ELF-1 (cell line): Measurements from ENCODE around the gene AQP12B.
"Not testable (repeated sequence)": the region's sequence is repeated elsewhere in the genome, so short reads cannot be mapped to it uniquely, and the experiment has no call there.

Source experiments
- DNase-seq: peaks from one replicate; pipeline ENCODE4 v3.0.0-alpha.2; 2016; ENCODE audit warnings: low read depth, low spot score

Gene AQP12B

DNA sequence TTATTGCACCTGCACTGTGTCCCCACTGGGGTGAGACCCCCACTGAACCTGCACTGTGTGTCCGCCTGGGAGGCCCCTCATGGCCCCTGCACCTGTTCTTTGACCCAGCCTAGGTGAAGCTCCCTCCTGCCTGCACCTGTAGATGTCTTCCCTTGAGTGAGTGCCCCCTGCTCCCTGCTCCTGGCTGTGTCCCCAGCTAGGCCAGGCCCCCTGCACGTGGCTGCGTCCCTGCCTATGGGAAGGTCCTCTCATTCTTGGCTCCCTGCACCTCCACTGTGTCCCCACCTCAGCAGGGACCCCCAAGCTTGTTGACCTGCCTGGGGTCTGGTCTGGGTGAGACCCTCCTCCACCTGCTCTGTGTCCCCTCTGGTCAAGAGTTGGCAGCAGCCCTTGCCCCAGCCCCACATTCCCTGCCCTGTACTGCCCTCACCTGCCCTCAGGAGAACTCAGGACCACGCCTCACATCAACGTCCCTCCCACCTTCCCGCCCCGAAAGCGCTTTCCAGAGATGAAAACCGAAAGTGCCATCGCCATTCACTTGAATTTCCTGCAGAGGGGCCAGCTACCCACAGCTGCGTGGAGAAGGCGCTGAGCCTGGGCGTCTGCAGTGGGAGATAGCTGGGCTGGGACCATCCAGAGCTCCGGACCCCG, 769 bp upstream of the AQP12B start:
- DNase-seq = not testable (repeated sequence)

DNA sequence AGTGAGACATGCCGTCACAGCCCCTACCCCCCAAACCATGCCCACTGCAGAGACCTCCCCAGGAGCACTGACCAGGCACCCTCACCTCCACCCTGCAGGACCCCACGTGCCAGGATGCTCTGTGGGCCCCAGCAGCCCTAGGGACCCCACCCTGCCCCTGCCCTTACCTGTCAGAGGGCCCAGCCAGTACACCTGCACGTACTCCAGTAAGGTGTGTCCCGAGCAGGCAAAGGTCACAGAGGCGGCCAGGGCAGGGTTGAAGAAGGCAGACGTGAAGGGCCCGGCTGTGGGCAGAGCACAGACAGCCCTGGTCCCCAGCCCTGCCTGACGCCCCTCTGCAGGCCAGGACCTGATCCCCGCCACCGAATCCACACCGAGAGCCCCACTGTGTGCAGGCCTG, 2.5 kb downstream of the AQP12B start:
- DNase-seq = not testable (repeated sequence)

DNA sequence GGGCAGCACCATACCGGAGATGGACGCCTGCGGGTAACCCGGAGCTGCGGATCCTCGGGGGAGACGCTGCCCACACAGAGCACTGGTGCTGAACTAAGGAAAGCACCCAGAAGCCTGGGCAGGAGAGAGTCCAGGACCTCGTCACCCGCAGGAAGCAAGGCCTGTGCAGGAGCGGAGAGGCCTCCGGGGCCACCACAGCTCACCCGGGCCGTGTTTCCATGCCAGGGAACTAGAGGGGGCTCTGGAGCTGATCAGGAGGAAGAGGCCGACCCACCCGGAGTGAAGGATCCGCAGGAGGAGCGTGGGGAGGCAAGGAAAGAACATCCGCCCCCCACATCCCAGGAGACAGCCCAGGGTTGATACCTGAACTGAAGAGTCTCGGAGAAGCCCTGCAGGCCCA, 3.8 kb downstream of the AQP12B start:
- DNase-seq = not testable (repeated sequence)

GRCh38 chr2:240678043-240678442, 4.6 kb downstream of the AQP12B start:
- DNase-seq = not testable (repeated sequence)

- not testable (repeated sequence) for DNase-seq
These were observed 7.3 kb downstream of the AQP12B start for GRCh38 chr2:240675345-240675744.

GRCh38 chr2:240674461-240675184, 8.1 kb downstream of the AQP12B start:
- DNase-seq = not testable (repeated sequence)

DNA sequence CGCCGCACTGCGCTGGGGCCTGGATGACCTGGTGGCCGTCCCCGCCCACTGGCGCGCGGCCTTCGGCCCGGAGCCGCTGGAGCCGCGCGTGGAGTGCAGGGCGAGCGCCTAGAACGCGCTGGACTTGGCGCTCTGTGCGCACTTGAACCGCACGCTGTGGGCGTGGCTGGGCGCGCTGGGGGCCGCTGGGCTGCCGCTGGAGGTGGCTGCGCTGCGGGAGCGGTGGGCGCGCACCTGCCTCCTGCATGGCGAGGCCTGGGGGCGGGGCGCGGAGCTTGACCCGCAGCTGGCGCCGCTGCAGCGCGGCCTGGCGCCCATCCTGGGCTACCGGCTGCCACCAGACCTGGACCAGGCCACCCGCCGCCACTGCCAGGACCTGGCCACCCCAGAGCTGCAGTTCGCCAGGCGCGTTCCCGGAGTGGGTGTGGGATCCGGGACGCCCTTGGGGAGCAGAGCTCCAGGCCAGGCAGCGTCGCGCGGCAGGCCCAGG, 9.9 kb downstream of the AQP12B start:
- no peak for DNase-seq

DNA sequence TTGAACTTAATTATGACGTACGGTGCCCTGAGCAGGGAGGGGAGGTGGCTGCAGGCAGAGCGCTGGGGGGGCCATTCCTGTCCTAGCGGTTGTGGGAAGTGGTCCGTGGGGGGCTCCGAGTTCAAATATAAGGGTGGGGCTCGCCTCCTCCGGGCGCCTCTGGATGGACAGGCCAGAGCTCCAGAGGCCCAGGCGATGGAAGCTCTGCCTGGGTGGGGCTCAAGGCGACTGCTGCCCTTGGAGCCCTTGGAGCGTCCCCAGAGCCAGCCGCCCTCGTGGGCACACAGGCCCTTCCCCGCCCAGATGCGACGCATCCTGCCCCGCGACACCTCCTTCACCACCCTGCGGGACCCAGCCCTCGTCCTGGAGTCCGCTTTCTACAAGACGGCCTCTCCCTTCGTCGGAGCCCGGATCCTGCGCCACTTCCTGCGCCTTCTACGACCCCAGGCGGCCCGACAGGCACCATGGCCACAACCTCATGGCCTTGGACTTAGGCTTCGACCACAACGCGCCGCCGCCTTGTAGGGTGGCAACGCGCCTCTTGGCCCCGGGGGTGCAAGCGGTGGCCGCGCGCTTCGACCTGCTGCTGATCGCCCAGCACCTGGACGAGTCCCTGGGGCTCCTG, 10.5 kb downstream of the AQP12B start:
- DNase-seq = no peak

DNA sequence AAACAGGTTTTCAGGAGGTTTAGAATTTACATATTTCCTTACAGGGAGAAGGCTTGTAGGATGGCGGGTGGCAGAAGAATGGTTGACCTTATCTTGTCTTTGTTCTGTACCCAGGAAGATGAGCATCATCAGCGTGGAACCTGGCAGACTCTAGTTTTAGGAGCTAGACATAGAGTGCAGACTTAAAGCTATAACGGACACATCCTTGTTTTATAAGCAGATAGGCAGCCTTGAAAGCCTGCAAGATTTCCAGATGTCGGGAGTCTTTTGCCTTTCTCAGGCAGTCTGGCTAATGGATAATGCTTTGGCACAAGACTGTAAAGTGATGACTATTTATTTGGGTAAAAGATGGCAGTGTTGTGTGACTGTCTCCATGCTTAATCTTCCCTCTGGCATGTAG, 11.7 kb downstream of the AQP12B start:
- no peak for DNase-seq

GRCh38 chr2:240670402-240670801, 12.3 kb downstream of the AQP12B start:
- DNase-seq = no peak

DNA sequence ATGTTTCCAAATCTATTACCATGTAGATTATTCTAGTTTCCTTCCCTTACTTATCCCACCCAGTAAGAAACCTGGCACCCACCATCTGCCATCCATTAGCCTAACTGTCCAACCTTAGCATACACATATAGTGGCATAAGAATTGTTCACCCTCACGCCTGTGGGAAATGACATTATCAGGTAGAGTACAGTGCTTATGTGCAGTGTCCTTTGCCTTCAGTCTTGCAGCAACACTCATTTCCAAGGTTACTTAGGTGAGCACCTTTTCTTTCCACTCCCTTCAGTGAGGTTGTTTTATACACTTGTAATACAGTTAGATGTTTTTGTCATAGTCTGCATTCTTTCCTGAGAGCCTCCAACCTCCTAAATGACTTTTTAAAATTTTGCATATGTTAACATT, 18.1 kb downstream of the AQP12B start:
- no peak for DNase-seq

DNA sequence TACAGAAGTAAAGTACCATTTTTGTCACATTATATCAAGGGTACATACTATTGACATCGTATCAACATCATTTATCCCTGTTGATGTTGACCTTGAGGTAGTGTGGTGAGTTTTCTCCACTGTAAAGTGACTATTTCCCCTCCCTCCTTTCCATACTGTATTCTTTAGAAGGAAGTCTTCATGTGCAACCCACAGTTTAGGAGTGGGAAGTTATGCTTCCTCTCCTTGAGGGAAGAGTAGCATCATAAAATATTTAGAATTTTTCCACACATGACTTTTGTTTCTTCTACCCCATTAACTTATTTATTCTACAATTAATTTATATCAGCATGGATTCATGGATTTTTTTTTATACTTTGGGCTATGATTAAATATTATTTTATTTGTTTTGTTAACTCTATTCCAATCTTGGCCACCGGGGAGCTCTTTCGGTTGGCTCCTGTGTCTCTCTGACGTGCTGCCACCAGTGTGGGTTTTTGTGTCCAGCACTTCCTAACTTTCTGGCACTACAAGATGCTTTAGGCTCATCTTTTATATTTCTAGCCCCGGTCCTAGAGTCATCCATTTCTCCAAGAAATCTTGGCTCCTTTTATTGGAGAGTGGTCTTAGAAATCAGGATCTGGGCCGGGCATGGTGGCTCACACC, 19.0 kb downstream of the AQP12B start:
- DNase-seq = no peak

DNA sequence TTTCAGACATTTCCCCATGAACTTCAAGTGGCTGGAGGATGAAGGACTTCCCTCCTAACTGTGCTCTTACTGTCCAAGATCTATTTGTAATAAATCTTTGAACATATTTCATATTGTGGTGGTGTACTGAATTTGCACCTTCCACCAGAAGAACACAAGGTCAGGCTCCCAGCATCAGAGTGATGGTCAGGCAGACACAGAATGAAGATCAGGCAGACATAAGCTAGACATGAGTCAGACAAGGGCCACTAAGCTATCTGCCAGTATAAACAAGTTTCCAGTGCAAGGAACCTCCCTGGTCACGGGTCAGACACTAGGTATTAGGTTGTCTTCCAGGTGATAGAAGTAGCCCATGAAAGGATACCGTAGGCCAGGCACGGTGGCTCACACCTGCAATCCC, 20.0 kb downstream of the AQP12B start:
- DNase-seq = no peak

DNA sequence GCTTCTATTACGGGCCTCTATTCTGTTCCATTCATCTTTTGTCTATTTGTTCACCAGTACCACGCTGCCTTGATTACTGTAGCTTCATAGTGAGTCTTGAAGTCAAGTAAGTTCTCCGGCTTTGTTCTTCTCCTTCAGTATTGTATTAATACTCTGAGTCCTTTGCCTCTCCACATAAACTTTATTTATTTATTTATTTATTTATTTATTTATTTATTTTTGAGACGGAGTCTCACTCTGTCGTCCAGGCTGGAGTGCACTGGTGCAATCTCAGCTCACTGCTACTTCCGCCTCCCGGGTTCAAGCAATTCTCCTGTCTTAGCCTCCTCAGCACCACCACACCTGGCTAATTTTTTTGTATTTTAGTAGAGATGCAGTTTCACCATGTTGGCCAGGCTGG, 22.8 kb downstream of the AQP12B start:
- DNase-seq = not testable (repeated sequence)

GRCh38 chr2:240655931-240656886, 26.5 kb downstream of the AQP12B start:
- no peak for DNase-seq

GRCh38 chr2:240651185-240651584, 31.5 kb downstream of the AQP12B start:
- DNase-seq = no peak

GRCh38 chr2:240650254-240650965, 32.3 kb downstream of the AQP12B start:
- DNase-seq = no peak

DNA sequence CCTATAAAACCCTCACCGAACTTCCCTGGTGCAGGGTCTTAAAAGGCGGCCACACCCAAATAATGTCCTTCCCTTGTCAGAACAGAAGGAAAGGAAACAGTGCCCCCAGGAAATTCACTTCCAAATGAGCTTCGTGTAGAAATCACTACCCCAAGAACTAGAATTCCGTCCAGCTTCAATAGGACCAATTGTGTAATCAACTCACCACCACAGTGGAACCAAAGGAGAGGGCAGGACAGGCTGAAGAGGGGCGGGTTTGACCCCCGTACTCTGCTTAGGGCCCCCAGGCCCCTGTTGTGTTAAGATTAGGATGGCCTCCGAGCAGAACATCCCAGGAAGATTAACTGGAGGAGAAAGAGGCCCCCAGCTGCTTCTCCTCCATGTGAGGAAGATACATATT, 33.4 kb downstream of the AQP12B start:
- no peak for DNase-seq

DNA sequence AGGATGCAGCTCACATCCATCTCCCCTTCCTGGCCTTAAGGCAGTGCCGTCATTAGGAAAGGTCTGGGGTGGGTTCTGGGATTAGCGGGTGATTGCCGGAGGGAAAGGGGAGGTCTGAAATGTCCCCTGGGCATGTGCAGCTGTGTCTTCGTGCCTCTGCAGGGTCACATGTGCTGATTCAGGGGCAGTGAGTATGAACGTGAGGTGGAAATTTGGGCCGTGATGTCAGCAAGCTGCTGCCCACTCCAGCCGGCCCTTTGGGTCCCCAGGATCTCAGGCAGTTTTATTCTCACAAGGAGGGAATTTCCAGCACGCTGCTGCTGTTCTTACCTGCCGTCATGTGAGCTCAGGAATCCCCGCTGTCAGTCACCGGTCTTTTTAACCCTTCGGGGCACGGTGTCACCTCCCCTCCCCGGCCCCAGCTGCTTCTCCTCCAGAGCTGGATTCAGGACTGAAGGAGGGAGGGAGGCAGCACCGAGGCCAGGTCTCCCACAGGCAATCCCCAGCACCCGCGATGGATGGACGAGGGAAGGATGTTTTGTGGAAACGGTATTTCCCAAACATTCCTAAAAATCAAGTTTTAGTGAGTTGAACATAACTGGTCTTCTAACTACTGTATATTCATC, 33.9 kb downstream of the AQP12B start:
- no peak for DNase-seq

DNA sequence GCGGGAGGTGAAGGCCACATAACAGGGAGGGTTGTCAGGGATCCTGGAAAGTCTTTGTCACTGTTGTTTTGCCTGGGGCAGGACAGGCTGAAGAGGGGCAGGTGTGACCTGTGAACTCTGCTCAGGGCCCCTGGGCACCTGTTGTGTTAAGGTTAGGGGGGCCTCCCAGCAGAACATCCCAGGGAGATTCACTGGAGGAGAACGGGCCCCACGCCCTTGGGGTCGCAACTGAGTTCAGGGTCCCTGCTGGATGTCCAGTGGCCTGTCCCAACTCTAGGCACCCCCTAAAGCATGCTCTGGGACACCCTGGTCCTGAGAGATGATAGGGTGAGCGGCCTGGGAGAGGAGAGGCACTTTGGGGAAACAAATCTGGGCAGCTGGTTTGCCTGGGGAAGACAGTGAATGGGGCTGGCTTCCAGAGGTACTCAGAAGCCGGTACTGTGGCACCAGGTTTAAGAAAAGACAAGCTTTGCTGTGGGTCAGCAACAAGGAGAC, 34.5 kb downstream of the AQP12B start:
- no peak for DNase-seq
